Activated CD8-positive, alpha-beta memory T cell treated with anti-CD3 and anti-CD28 coated beads, Interleukin-2, amount 50 U/mL, for 48 hours (primary cell): ENCODE measurements around the gene FHAD1.

Experiments used
- DNase-seq: peaks from one replicate; pipeline ENCODE4 v3.0.0-alpha.2; 2020

Gene FHAD1

GRCh38 chr1:15330028-15330427 is 83.0 kb downstream of the FHAD1 start:
- DNase-seq, result no peak

- no peak for DNase-seq
Measured at GRCh38 chr1:15331180-15331579, 84.2 kb downstream of the FHAD1 start.

GRCh38 chr1:15331734-15332133 is 84.7 kb downstream of the FHAD1 start:
- no peak for DNase-seq

- no peak for DNase-seq
Measured at GRCh38 chr1:15332525-15332924, 85.5 kb downstream of the FHAD1 start.

- no peak for DNase-seq
Measured at GRCh38 chr1:15332952-15333715, 86.1 kb downstream of the FHAD1 start.

- DNase-seq, result no peak
Measured at GRCh38 chr1:15334995-15335394, 88.0 kb downstream of the FHAD1 start.

GRCh38 chr1:15336866-15337265 is 89.8 kb downstream of the FHAD1 start:
- no peak for DNase-seq

- no peak for DNase-seq
Measured at GRCh38 chr1:15337656-15338402, 90.8 kb downstream of the FHAD1 start.

- DNase-seq, result no peak
Measured at GRCh38 chr1:15339570-15339969, 92.5 kb downstream of the FHAD1 start.

GRCh38 chr1:15341228-15341627 is 94.2 kb downstream of the FHAD1 start:
- no peak for DNase-seq

GRCh38 chr1:15341634-15342407 is 94.8 kb downstream of the FHAD1 start:
- DNase-seq, result no peak

- no peak for DNase-seq
Measured at GRCh38 chr1:15342408-15342967, 95.5 kb downstream of the FHAD1 start.

- no peak for DNase-seq
Measured at GRCh38 chr1:15343099-15343498, 96.1 kb downstream of the FHAD1 start.

GRCh38 chr1:15343729-15344128 is 96.7 kb downstream of the FHAD1 start:
- no peak for DNase-seq

GRCh38 chr1:15344380-15344779 is 97.4 kb downstream of the FHAD1 start:
- no peak for DNase-seq

- DNase-seq, result no peak
Measured at GRCh38 chr1:15344800-15345704, 98.0 kb downstream of the FHAD1 start.

- DNase-seq, result peak; percentile 68
Measured at GRCh38 chr1:15345705-15346345, 98.8 kb downstream of the FHAD1 start.

- no peak for DNase-seq
Measured at GRCh38 chr1:15346346-15347030, 99.5 kb downstream of the FHAD1 start.

GRCh38 chr1:15347182-15347581 is 100.2 kb downstream of the FHAD1 start:
- no peak for DNase-seq

GRCh38 chr1:15348648-15349047 is 101.6 kb downstream of the FHAD1 start:
- DNase-seq, result no peak

- DNase-seq, result no peak
Measured at GRCh38 chr1:15349133-15349532, 102.1 kb downstream of the FHAD1 start.
